SK-N-SH (cell line): ENCODE data around the gene ANO2. TPM values are rescaled to one million over a fixed set of nuclear protein-coding genes. Genes with fewer than 3 reads are reported as not detected.

Source experiments
- CTCF ChIA-PET: fragments of 300-600, 350-600 bp; formaldehyde crosslinking; extraction: SDS; loops from one replicate; lab custom pipeline; 2021; lab: Yijun Ruan, JAX
- POLR2A ChIA-PET: fragments of 350-600 bp; sonication (Branson Sonifier 250); formaldehyde crosslinking; extraction: SDS; loops from one replicate; lab custom pipeline; 2020; ENCODE audit warnings: antibody characterized with exemption, inconsistent platforms; lab: Yijun Ruan, JAX
- DNase-seq: peaks from one replicate; pipeline ENCODE4 v3.0.0; 2012
- H2AFZ ChIP-seq: fragments of 200-600 bp; sonication (generic); 2 replicates; pipeline ENCODE4 v1.8.1; 2016; ENCODE audit warnings: antibody characterized with exemption, mild to moderate bottlenecking, low read depth
- H3F3A ChIP-seq: fragments of 200-600 bp; sonication (generic); replicated peaks from 2 replicates; pipeline ENCODE3; 2016; ENCODE audit warnings: antibody characterized with exemption, mild to moderate bottlenecking; ENCODE audit not compliant: insufficient read depth
- H3K27ac ChIP-seq, 2 experiments: fragments of 200-500 bp in 1 of 2; fragments of 200-600 bp in 1 of 2; sonication (Bioruptor generic) in 1 of 2; sonication (generic), shearing (Covaris generic) in 1 of 2; 2 replicates each; pipeline versions ENCODE4 v1.5.1 to v1.6.1; 2014 to 2016; ENCODE audit warnings: low read depth in 2 of 2, inconsistent platforms in 1 of 2, low read length in 1 of 2, mild to moderate bottlenecking in 1 of 2, mixed read lengths in 1 of 2
- H3K27me3 ChIP-seq: fragments of 200-600 bp; sonication (generic), shearing (Covaris generic); 2 replicates; pipeline ENCODE4 v1.6.1; 2016; ENCODE audit warnings: mixed run types; ENCODE audit not compliant: insufficient read depth
- H3K36me3 ChIP-seq, 2 experiments: fragments of 200-500 bp in 1 of 2; fragments of 200-600 bp in 1 of 2; sonication (Bioruptor generic) in 1 of 2; sonication (generic) in 1 of 2; replicated peaks in 1 of 2; 2 replicates each; pipeline versions ENCODE3 to v1.5.1; 2014 to 2016; ENCODE audit warnings: low read length in 1 of 2, mild to moderate bottlenecking in 1 of 2; ENCODE audit not compliant: insufficient read depth in 2 of 2, control insufficient read depth in 1 of 2
- H3K4me1 ChIP-seq, 2 experiments: fragments of 200-500 bp in 1 of 2; fragments of 200-600 bp in 1 of 2; sonication (Bioruptor generic) in 1 of 2; sonication (generic), shearing (Covaris generic) in 1 of 2; 2 replicates each; pipeline versions ENCODE4 v1.5.1 to v1.6.1; 2014 to 2016; ENCODE audit warnings: low read depth in 1 of 2, low read length in 1 of 2, mixed run types in 1 of 2; ENCODE audit not compliant: insufficient read depth in 2 of 2, control insufficient read depth in 1 of 2
- H3K4me2 ChIP-seq: fragments of 200-600 bp; sonication (generic), shearing (Covaris generic); 2 replicates; pipeline ENCODE4 v1.6.1; 2017; ENCODE audit warnings: mixed run types
- H3K4me3 ChIP-seq, 2 experiments: fragments of 200-500 bp in 1 of 2; fragments of 200-600 bp in 1 of 2; sonication (Bioruptor generic) in 1 of 2; sonication (generic), shearing (Covaris generic) in 1 of 2; 2 replicates each; pipeline versions ENCODE4 v1.5.1 to v1.8.1; 2014 to 2016; ENCODE audit warnings: low read depth in 2 of 2, inconsistent platforms in 1 of 2, low read length in 1 of 2, mild to moderate bottlenecking in 1 of 2, mixed read lengths in 1 of 2, moderate library complexity in 1 of 2
- H3K79me2 ChIP-seq: fragments of 200-600 bp; sonication (generic); 2 replicates; pipeline ENCODE4 v1.8.1; 2017; ENCODE audit warnings: mild to moderate bottlenecking; ENCODE audit not compliant: insufficient read depth
- H3K9ac ChIP-seq: fragments of 200-600 bp; sonication (generic); 2 replicates; pipeline ENCODE4 v1.6.1; 2017; ENCODE audit warnings: mixed run types
- H3K9me2 ChIP-seq: fragments of 200-600 bp; sonication (generic); 2 replicates; pipeline ENCODE4 v1.6.1; 2017; ENCODE audit warnings: mixed run types
- H3K9me3 ChIP-seq: fragments of 200-600 bp; sonication (generic); 2 replicates; pipeline ENCODE4 v1.6.1; 2017; ENCODE audit warnings: mixed run types, mild to moderate bottlenecking, moderate library complexity
- H4K20me1 ChIP-seq: fragments of 200-600 bp; sonication (generic); 2 replicates; pipeline ENCODE4 v1.6.1; 2017; ENCODE audit warnings: mild to moderate bottlenecking, mixed run types; ENCODE audit not compliant: insufficient read depth
- CHD2 ChIP-seq: fragments of 150-350 bp; IDR thresholded peaks from 2 replicates; pipeline ENCODE4 v1.6.1; 2018; ENCODE audit warnings: low read length; ENCODE audit not compliant: partially characterized antibody
- ELF1 ChIP-seq: IDR thresholded peaks from 2 replicates; pipeline ENCODE4 v1.4.0; 2012
- EZH2phosphoT487 ChIP-seq: fragments of 200-600 bp; sonication (generic); IDR thresholded peaks from 2 replicates; pipeline ENCODE4 v1.6.1; 2017; ENCODE audit warnings: low read depth, mixed run types, mild to moderate bottlenecking, antibody characterized with exemption, moderate library complexity, borderline replicate concordance
- JUND ChIP-seq: IDR thresholded peaks from 2 replicates; pipeline ENCODE4 v1.4.0; 2012
- NFIC ChIP-seq: IDR thresholded peaks from 2 replicates; pipeline ENCODE4 v1.4.0; 2012; ENCODE audit warnings: borderline replicate concordance
- POLR2AphosphoS5 ChIP-seq: IDR thresholded peaks from 2 replicates; pipeline ENCODE4 v1.6.1; 2012; ENCODE audit warnings: low read depth, low read length
- RAD21 ChIP-seq: IDR thresholded peaks from 2 replicates; pipeline ENCODE4 v1.6.1; 2012; ENCODE audit warnings: mild to moderate bottlenecking, low read length
- RFX5 ChIP-seq: IDR thresholded peaks from 2 replicates; pipeline ENCODE4 v1.6.1; 2012; ENCODE audit warnings: mild to moderate bottlenecking, improper control_type of control experiment, low read length
- SMC3 ChIP-seq: IDR thresholded peaks from 2 replicates; pipeline ENCODE4 v1.6.1; 2012; ENCODE audit warnings: low read depth, low read length, improper control_type of control experiment
- TAF1 ChIP-seq: IDR thresholded peaks from 2 replicates; pipeline ENCODE4 v1.6.1; 2012; ENCODE audit warnings: low read depth, mild to moderate bottlenecking, low read length, moderate library complexity, borderline replicate concordance
- TCF12 ChIP-seq: IDR thresholded peaks from 2 replicates; pipeline ENCODE4 v1.4.0; 2012
- USF1 ChIP-seq: IDR thresholded peaks from 2 replicates; pipeline ENCODE4 v1.4.0; 2012; ENCODE audit warnings: low read depth, borderline replicate concordance
- ZBTB33 ChIP-seq: IDR thresholded peaks from 2 replicates; pipeline ENCODE4 v1.4.0; 2012; ENCODE audit warnings: low read depth, borderline replicate concordance
- WGBS: methylation state at CpG from one replicate; pipeline ENCODE4 v1.1.6; 2017; ENCODE audit warnings: low lambda C conversion rate; 5-methylcytosine and 5-hydroxymethylcytosine counted together
- polyA plus RNA-seq, 3 experiments: library from polyadenylated mRNA; depleted of rRNA; stranded (reverse); fragments of >200 nt; gene quantifications; 2 replicates each; pipeline ENCODE4 v1.2.3, GENCODE V29; 2012

ANO2 gene
- polyA plus RNA-seq, 1 of the 3 experiments (the other 2 are of a cell fraction) = not detected

GRCh38 chr12:5881666-5882065, 63.4 kb downstream of the ANO2 start:
- ChIA-PET POLR2A (no interaction called here), CTCF (no interaction called here)
- Histone ChIP-seq H3K4me2 (no peak overlapping the region), H3K9me2 (no peaks in the 10 kb centered on the region), H3K79me2 (no peaks in the 10 kb centered on the region), H3K9ac (no peak overlapping the region), H3K9me3 (no peaks in the 10 kb centered on the region), H3K36me3 (no peaks in the 10 kb centered on the region), H4K20me1 (no peaks in the 10 kb centered on the region), H3K27ac (no peak overlapping the region), H2AFZ (no peak overlapping the region), H3K27me3 (peaks cover 14% of the 10 kb centered on the region; the same call in 1 of the 2 replicates), H3K4me3 (no peak overlapping the region), H3K4me1 (no peaks in the 10 kb centered on the region), H3F3A (no peaks in the 10 kb centered on the region)
- DNase-seq = no peak
- no peak for TF ChIP-seq RAD21

GRCh38 chr12:5881101-5881606, 63.9 kb downstream of the ANO2 start:
- ChIA-PET CTCF (no interaction called here), POLR2A (no interaction called here)
- H3K27me3 ChIP-seq = peaks cover 14% of the 10 kb centered on the region; the same call in 1 of the 2 replicates
- WGBS = 5% methylated on average over 1 of the region's 1 CpG
- H4K20me1 ChIP-seq = no peaks in the 10 kb centered on the region
- H3K27ac ChIP-seq = no peak overlapping the region
- DNase-seq = no peak
- H2AFZ ChIP-seq = no peak overlapping the region
- H3K4me3 ChIP-seq = no peak overlapping the region
- no peaks in the 10 kb centered on the region for H3K79me2 ChIP-seq
- no peaks in the 10 kb centered on the region for H3K9me3 ChIP-seq
- H3K9me2 ChIP-seq = no peaks in the 10 kb centered on the region
- H3F3A ChIP-seq = no peaks in the 10 kb centered on the region
- H3K4me1 ChIP-seq = no peaks in the 10 kb centered on the region
- no peaks in the 10 kb centered on the region for H3K36me3 ChIP-seq
- no peak overlapping the region for H3K9ac ChIP-seq
- no peak overlapping the region for H3K4me2 ChIP-seq
- TF ChIP-seq JUND = no peak
- no peak for TF ChIP-seq RFX5
- TF ChIP-seq ELF1 = no peak
- TF ChIP-seq ZBTB33 = no peak
- no peak for TF ChIP-seq USF1
- TF ChIP-seq EZH2phosphoT487 = no peak

GRCh38 chr12:5875851-5876250, 69.2 kb downstream of the ANO2 start:
- DNase-seq = no peak
- Histone ChIP-seq H3K36me3 (no peaks in the 10 kb centered on the region), H4K20me1 (no peaks in the 10 kb centered on the region), H2AFZ (no peak overlapping the region), H3K9ac (no peak overlapping the region), H3F3A (no peaks in the 10 kb centered on the region), H3K9me3 (no peaks in the 10 kb centered on the region), H3K9me2 (no peaks in the 10 kb centered on the region), H3K4me2 (no peak overlapping the region), H3K27ac (no peak overlapping the region), H3K4me3 (no peak overlapping the region), H3K79me2 (no peaks in the 10 kb centered on the region), H3K4me1 (no peaks in the 10 kb centered on the region), H3K27me3 (peaks cover 19% of the 10 kb centered on the region; the same call in 1 of the 2 replicates)
- ChIA-PET CTCF (no interaction called here), POLR2A (no interaction called here)
- TF ChIP-seq SMC3 = no peak
- no peak for TF ChIP-seq RAD21
- TF ChIP-seq TCF12 = no peak
- TF ChIP-seq POLR2AphosphoS5 = no peak
- no peak for TF ChIP-seq TAF1
- no peak for TF ChIP-seq ZBTB33
- TF ChIP-seq NFIC = no peak
- no peak for TF ChIP-seq CHD2
- WGBS = 7% methylated on average over 4 of the region's 4 CpGs
